HL-60/S4 (cell line): ENCODE measurements around the gene NDUFS2.

Experiments used
- in situ Hi-C: fragments of 300-500 bp; cut with MboI; formaldehyde crosslinking; loops from 2 replicates; pipeline ENCODE4 v1.14.3; 2022; ENCODE audit warnings: low sequenced_read_pairs

NDUFS2 gene

DNA sequence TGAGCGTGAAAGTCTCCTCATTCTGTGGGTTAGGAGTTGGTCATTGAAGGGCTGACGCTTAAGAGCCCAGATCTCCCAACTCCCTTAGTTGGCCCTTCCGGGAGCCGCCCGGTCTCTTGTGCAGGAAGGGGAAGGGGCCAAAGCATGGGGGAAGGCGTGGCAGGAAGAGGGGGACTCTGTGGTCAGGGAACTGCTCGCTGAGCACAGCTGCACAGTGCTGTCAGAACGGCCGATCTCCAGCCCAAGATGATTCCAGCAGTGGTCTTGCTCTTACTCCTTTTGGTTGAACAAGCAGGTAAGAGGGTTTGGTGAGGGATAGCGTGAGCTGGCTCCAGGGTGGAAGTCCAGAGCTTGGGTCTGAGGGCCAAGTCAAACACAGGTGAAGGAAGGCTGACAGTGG, 12.9 kb downstream of the NDUFS2 start, which contains the start of gene FCER1G:
FCER1G (plus strand) TSS at position 220 of the 400 bp plus-strand sequence; CDS start at position 247, 27 bp downstream.
- in situ Hi-C loops, result no loop called here

DNA sequence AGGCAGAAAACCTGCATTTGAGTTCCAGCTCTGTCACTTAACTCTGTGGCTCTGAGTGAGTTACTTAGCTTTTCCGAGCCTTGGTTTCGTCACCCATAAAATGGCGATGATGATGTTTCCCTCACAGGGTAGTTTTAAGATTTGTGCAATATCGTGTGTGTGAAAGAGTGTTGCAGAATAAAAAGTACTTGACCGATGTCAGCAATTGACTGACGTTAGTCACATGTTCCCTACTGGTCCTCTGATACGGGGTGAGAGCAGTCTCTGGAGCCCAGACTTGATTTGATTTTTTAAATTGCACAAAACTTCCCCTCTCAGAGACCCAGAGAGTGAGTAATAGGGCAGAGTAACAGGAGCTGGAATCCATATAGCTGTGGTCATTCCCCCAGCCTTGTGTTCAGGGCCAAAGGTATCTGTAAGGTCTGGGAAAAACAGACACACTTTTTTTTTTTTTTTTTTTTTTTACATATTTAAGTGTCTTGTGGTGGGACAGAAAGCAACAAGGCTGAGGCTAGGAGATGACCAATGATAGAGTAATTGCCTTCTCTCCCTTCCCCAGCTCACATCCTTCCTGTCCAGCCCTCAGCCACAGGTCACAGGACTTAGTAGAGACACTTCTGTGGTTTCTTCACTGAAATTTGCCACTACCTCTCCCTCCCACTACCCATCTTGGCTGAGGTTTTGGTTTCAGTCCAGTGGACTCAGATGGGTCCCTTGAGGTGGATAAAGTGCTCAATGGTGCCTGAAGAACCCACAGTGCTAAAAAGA, 15.0 kb downstream of the NDUFS2 start:
- in situ Hi-C loops, result no loop called here

DNA sequence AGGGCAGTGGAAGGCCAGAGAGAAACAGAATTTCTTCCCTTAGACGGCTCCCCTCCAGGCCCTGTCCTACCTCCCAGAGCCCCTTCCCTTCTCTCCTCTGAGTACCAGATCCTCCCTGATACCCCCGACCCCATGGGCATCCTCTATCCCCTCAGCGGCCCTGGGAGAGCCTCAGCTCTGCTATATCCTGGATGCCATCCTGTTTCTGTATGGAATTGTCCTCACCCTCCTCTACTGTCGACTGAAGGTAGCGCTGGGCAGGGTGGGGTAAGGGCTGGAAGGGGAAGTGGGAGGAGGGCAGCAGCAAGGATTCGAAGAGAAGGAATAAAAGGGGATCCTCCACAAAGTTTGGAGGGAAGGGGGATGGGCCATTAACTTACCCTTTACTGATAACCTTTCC, 15.7 kb downstream of the NDUFS2 start:
- in situ Hi-C loops, result no loop called here

DNA sequence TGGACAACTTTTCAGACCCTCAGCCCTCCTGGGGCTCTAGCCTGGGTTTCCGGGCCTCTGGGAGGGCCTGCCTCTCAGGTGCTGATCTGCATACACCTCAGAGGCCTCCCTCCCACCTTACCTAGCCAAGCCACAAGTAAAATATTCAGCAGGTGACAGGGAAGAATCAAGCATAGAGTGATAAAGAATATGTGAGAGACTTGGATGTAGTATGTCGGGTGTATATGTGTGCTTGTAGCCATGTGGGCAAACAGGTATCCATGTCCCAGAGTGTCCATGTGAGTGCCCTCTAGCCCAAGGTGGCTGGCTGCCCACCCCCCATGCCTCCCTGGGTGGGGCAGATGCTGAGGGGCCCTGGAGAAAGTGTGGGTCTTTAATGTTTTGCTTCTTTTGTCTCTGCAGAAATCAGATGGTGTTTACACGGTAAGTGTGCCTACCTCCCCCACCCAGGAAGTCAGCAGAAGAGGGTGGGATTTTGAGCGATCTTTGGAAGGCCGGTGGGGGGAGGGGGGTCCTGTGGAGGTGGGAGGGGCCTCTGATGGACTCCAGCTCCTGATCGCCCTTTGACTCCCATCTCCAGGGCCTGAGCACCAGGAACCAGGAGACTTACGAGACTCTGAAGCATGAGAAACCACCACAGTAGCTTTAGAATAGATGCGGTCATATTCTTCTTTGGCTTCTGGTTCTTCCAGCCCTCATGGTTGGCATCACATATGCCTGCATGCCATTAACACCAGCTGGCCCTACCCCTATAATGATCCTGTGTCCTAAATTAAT, 16.3 kb downstream of the NDUFS2 start:
- in situ Hi-C loops, result no loop called here

DNA sequence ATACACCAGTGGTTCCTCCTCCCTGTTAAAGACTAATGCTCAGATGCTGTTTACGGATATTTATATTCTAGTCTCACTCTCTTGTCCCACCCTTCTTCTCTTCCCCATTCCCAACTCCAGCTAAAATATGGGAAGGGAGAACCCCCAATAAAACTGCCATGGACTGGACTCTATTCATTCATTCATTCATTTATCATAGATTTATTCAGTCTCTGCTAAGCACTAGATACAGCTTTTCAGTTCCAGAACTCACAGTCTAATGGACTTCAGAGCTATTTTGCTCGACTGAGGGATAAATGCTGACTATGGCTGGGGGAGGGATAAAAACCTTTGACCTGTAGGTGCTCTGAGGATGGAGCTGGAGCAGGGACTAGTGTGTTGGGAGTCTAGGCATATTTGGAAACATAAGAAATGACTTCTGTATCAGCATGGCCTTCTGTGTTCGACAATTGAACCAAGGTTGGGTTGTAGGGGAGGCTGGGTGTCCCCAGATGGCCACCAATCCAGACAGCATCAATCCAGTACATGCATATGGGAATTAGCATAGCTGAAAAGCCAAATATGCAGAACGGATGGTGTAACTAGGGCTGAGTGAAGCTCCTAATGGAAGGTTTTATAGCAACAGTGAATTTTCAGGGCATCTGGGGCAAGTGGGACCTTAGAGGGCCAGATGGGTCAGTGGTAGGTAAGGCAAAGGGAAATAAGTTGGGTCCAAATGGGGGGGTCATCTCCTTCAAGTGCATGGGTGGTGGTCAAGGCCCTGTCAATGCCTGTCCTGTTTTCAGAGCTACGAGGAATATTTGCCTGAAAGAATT, 17.1 kb downstream of the NDUFS2 start:
- in situ Hi-C loops, result no loop called here

DNA sequence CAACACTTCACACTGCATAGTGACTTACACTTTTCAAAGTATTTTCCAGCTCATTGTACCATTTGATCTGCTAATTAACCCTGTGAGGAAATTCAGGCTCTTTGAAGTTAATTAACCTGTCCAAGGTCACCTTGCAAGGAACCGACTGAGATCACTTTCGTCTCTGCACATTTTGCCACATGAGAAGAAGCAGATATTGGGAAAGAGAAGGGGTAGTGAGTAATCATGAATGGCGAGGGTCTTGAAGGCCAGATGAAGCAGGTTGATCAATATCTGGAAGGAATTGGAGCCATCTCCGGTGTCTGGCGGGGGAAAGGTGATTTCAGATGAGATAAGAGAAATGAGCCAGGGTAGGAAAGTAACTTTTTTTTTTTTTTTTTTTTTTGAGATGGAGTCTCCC, 17.8 kb downstream of the NDUFS2 start:
- in situ Hi-C loops, result no loop called here

DNA sequence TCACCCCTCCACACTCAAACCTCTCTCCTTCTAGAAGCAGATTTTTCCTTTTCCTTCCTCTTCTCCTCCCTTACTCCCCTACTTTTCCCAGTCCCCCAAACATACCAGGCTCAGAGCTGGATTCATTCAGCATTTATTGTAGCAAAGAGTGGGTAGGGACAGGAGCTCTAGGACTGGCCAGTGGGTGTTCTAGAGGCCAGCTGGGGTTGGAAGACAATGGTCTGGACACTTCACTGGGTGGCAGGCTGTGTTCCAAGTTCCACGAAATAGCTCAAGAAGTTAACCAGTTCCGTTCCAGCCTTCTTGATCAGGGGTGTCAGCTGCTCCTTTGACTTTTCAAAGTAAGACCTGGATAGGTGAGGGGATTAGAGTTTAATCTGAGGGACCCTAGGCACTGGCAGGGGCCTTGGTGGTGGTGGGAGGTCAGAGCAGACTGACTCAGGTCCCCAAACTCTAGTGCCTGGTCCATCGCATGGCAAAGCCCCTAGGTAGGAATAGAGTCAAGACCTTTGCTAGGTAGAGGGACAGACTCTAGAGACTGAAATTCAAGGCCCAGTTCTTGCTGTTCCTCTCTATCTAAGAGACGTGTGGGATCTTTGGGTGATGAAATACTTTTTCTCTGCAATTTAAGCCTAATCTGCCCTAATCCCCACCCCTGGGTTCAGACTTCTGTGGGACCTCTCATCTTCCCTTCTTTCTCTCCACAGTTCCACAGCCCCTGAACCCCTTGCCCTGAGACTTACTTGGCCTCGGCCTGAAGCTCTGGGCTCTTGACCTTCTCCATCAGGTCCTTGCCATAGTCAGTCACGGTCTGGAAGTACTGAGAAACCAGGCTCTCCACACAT, 20.2 kb downstream of the NDUFS2 start:
- in situ Hi-C loops, result no loop called here

DNA sequence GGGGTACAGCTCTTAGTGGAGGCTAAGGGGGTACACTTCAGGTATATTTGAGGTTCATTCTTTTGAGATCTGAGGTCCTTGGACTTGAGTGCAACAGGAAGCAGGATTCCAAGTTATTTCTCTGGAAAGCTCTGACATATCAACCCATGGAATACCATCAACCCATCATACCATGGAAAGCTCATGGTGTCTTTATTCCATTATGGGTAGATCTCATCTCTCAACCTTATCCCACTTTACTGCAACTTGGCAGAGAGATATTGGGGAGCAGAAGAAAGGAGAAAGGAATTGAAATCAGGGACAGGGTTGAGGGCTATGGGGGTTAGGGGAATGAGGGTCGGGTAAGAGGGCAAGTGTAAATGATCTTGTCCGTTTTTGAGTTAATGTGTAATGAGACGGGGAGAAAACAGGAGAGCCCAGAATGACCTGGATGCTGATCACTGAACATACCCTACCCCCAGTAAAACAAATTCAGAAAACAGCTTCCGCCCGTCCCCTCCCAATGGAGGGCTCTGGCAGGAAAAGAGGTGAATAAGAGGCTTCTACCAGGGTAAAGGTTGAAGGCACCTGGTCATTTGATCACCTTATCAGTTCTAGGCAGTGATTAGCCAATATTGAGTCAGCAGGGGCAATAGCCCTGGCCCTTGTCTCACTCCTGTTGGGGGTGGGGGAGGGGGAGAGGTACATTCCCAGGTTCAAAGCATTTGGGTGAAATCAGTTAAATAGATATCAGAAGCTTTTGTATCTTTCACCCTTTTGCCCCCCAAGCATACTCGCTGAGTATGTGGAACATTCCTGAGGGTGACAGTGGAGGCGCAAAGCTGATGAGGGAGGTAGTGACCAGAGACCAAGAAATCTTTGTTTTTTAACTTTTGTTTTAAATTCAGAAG, 21.9 kb downstream of the NDUFS2 start:
- in situ Hi-C loops, result no loop called here

DNA sequence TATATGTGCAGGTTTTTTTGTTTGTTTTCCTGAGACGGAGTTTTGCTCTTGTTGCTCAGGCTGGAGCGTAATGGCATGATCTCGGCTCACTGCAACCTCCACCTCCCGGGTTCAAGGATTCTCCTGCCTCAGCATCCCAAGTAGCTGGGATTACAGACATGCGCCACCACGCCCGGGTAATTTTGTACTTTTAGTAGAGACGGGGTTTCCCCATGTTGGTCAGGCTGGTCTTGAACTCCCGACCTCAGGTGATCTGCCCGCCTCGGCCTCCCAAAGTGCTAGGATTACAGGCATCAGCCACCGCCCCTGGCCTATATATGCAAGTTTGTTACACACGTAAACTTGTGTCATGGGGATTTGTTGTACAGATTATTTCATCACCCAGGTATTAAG, 22.5 kb downstream of the NDUFS2 start:
- in situ Hi-C loops, result loop anchor here (5.0 kb wide), 1 partner anchor 68 kb away; no protein-coding TSS in a partner anchor

DNA sequence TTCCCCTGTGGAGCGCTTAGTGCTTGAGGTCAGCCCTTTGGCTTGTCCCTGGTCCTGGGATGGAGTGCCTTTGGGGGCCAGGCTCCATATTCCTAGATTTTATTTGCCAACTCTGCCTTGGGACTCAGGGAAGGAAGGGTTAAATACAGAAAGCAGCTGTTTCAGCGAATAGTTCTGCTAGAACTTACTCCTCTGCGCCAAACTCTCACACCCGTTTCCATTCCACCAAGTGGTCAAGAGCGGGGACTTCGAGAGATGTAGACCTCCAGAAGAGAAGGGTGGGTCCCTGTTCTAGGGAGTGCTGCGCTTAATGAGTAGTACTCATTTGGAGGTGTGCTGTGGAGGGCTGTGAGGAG, 23.0 kb downstream of the NDUFS2 start:
- in situ Hi-C loops, result loop anchor here (5.0 kb wide), 1 partner anchor 67 kb away; no protein-coding TSS in a partner anchor

DNA sequence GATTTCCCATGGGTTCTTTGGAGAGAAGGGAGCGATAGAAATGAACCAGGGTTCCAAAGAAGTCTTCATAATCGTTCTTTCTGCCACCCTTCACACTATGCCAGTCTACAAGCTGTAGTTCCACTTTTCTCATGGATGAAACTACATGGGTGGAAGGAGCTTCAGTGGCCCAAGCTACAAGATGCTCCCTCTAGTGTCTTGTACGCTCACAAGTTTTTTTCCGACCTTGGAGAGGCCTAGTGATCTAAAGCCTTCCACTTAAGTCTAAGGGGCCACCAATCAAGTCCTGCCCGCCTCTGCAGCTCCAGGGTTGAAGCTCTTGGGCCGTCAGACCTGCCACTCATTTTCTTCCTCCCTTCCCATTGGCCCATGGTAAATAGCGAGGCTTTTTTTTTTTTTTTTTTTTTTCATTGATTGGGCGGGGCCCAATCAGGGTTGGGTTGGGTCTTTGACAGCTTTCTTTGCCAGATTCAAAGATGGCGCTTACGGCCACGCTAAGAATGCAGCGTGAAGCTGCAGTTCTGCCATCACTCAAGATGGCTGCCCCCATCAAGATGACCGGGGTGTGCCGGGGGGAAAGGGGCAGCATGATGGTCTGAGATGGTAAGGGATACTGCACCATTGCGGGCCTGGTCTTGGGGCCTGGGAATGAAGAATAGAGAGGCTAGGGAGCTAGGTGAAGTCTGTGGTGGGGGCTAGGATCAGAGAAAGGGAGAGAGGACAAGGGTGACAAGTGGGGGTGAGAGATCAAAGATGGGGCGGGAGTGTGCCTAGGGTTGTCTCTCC, 23.6 kb downstream of the NDUFS2 start, which contains the start of gene TOMM40L:
TOMM40L (plus strand) TSS at position 527 of the 786 bp plus-strand sequence. CDS start 430 bp downstream, outside the sequence.
- in situ Hi-C loops, result loop anchor here (5.0 kb wide), 1 partner anchor 67 kb away; no protein-coding TSS in a partner anchor

DNA sequence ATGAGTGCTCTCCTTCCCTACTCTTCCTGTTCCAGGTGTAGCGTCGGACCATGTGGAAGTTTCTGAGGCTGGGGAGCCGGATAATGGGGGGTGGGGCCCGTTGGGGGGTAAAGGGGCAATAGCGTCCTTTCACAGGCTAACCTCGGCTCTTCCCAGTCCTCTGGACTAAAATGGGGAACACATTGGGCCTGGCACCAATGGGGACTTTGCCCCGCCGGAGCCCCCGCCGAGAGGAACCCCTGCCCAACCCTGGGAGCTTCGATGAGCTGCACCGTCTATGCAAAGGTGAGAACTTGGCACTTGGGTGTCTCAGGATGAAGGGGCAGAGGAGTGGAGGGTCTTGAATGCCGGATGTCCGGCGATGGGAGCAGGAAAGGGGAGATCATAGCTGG, 24.1 kb downstream of the NDUFS2 start:
- in situ Hi-C loops, result loop anchor here (5.0 kb wide), 1 partner anchor 66 kb away; no protein-coding TSS in a partner anchor

DNA sequence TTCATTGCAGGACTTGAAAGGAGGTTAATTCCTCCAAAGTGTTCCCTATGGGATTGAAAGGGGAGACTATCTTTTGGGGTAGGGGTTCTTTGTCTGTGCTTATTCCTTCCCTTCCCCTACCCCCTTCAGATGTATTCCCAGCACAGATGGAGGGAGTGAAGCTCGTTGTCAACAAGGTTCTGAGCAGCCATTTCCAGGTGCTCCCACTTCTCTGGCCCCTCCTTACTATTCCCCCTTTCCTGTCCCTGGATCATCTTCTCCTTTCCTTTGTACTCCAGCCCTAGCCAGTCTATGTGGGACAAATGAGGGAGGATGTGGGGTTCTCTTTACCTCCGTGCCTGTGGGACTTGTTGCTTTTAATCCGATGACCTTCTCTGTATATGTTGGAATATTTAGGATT, 24.6 kb downstream of the NDUFS2 start:
- in situ Hi-C loops, result loop anchor here (5.0 kb wide), 1 partner anchor 66 kb away; no protein-coding TSS in a partner anchor

DNA sequence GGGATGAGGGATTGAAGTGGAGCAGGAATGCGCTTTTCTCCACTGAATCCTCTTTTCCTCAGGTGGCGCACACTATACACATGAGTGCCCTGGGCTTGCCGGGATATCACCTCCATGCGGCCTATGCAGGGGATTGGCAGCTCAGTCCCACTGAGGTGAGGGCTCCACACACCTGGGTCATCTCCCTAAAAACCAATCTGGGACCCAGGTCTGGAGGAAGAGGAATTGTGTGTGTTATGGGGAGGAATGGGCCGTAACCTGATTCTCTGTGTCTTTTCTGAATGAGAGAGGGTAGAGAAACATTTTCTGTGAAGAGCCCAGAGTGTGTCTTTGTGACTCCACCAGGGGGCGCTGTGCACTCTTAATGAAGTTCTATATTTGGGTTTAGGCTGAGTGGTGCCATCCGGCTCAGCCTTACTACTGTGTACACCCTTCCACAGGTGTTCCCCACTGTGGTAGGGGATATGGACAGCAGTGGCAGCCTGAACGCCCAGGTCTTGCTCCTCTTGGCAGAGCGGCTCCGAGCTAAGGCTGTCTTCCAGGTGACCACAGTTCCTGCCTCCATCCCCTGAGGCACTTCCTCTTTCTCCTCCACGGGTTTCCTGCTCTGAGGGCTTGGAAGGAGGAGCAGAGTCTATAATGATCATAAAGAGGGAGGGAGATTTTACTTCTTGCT, 25.2 kb downstream of the NDUFS2 start:
- in situ Hi-C loops, result loop anchor here (5.0 kb wide), 1 partner anchor 65 kb away; no protein-coding TSS in a partner anchor

DNA sequence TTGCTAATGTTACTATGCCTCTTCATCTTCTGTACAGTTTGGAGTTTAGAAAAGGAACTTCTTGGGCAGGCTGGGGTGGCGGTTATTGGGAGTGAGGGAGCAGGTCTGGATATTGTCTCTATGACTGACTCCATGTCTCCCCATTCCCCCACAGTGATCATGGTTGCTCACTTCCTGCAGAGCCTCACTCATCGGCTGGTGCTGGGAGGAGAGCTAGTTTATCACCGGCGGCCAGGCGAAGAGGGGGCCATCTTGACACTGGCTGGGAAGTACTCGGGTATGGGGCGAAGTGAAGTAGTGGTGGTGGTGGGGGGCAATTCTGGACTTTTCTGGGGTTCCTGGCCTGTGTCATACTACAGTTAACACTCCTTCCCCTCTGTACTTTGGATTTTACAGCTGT, 25.9 kb downstream of the NDUFS2 start:
- in situ Hi-C loops, result loop anchor here (5.0 kb wide), 1 partner anchor 64 kb away; no protein-coding TSS in a partner anchor

DNA sequence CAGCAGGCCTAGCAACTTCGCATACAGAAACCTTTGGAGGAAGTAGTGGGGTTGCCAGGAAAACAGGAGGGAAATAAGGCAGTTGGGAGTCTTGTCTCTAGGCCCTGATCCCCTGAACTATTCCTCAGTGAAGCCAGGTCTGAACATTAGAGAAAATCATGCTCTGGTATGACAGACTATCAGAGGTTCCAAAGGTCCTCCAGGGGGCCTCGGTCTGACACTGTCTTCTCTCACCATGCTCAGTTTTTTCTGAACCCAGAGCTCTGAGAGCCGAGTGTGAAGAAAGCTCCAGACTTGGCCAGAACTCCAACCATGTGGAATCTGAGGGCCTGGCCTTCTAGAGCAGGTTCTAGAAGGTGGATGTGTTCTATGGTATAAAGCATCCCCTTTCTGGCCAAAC, 27.7 kb downstream of the NDUFS2 start:
- in situ Hi-C loops, result loop anchor here (5.0 kb wide), 1 partner anchor 62 kb away; no protein-coding TSS in a partner anchor

DNA sequence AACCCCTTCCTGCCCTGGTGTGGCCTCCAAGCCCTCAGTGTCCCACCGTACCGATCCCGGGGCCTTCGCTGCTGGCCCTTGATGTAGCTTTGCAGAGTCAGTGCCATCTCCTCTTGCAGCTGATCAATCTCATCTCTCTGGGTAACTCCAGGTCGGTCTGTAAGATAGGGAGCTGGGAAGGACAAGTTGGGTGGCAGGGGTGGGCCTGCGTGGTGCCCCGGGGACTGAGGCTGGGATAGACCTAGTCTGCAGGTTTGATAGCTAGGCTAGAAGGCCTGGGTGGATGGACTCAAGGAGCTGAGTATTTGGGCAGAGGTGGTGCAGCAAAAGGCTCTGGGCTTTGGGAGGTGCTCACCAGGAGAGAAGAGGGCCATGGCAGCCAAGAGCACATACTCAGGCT, 28.6 kb downstream of the NDUFS2 start:
- in situ Hi-C loops, result no loop called here
